ENCODE data around the gene CELF4. TPM values are rescaled to one million over a fixed set of nuclear protein-coding genes. Genes with fewer than 3 reads are reported as not detected.

CELF4 gene
- total RNA-seq, 4 donors from 2014 or later, result 0.32 to 0.81 (median 0.77) TPM

- 24 to 34% methylated on average over 6 to 9 of the region's 9 CpGs for WGBS, 2 donors (ENCODE audit: low coverage in 1 of 2)
- H3K9me3 ChIP-seq, result no peaks in the 10 kb centered on the region
- H3K4me3 ChIP-seq, result no peak overlapping the region
- H3K27ac ChIP-seq, result no peak overlapping the region
- peaks cover 0 to 15% (median 0%) of the 10 kb centered on the region in 3 donors for H3K4me1 ChIP-seq
- H3K27me3 ChIP-seq, result peaks cover 100% of the 10 kb centered on the region
- no peak for TF ChIP-seq POLR2A (IDR thresholded peaks at IDR 0.05)
- no peak for TF ChIP-seq CTCF (IDR thresholded peaks at IDR 0.05)
- no peak for TF ChIP-seq POLR2AphosphoS5 (IDR thresholded peaks at IDR 0.05)
- no peak for TF ChIP-seq EP300 (IDR thresholded peaks at IDR 0.05)
- no peak for ATAC-seq
- H3K36me3 ChIP-seq, result no peaks in the 10 kb centered on the region
Observed at GRCh38 chr18:37258131-37258530, 307.5 kb downstream of the CELF4 start.

DNA sequence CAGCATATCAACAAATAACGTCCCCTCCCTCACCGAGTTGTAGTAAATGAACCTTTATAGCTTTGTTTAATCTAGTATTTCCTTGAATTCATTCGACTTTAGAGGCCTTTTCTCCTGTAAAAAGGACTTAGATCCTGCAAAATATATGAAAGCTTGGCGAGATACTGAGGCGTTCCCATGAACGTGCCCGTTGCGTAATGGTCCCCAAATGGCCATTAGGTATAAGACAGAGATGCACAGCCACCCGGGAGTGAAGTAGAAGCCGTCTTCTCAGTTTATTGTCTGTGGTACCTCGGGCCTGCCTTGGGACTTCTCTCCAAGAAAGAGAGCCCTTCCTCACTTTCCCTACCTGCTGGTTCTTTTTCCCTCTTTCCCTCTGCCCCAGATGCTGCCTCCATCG, 310.6 kb downstream of the CELF4 start:
- no peak for ATAC-seq
- H3K27me3 ChIP-seq, result peaks cover 100% of the 10 kb centered on the region

DNA sequence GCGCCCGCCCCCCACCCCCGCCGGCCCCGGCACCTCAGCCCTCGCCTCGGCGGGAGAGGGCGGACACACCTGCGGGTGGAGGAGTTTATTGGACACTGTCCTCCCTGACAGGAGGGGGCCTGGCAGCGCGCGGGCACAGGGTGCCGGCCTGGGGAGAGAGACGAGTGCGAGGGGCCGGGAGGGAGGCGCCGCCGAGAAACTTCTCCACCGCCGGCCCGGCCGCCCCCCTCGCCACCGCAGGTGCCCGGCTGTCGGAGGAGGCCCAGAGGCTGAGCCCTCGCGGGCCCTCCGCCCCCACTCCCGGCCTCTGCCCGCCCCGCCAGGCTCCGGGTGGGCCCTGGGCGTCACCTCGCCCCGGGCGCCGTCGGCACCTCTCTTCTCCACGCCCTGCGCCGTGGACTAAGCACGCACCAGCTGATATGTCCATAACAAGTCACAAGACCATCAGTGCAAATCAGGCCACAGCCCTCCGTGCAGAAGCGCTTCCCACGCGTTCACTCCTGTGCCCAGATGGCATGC, 311.3 kb downstream of the CELF4 start:
- no peaks in the 10 kb centered on the region for H3K9me3 ChIP-seq
- ATAC-seq, result no peak
- H3K4me3 ChIP-seq, result peak overlapping the region in 1 of 2 donors; percentile 52
- WGBS, 2 donors (ENCODE audit: low coverage in 1 of 2), result no CpG with 5 or more reads among the region's 49 CpGs
- H3K36me3 ChIP-seq, result no peaks in the 10 kb centered on the region
- peaks cover 0 to 15% (median 0%) of the 10 kb centered on the region in 3 donors for H3K4me1 ChIP-seq
- H3K27me3 ChIP-seq, result peaks cover 100% of the 10 kb centered on the region
- no peak overlapping the region for H3K27ac ChIP-seq
- TF ChIP-seq EP300 (IDR thresholded peaks at IDR 0.05) (no peak), CTCF (IDR thresholded peaks at IDR 0.05) (no peak), POLR2AphosphoS5 (IDR thresholded peaks at IDR 0.05) (no peak), POLR2A (IDR thresholded peaks at IDR 0.05) (no peak)

More for the DNA sequence above, 310.6 kb downstream of the CELF4 start:
- H3K4me3 ChIP-seq, result no peak overlapping the region
- WGBS, 2 donors (ENCODE audit: low coverage in 1 of 2), result 80 to 83% methylated on average over 11 of the region's 12 CpGs
- no peaks in the 10 kb centered on the region for H3K9me3 ChIP-seq
- no peaks in the 10 kb centered on the region for H3K36me3 ChIP-seq
- no peak for TF ChIP-seq POLR2AphosphoS5 (IDR thresholded peaks at IDR 0.05)
- TF ChIP-seq CTCF (IDR thresholded peaks at IDR 0.05), result no peak
- TF ChIP-seq EP300 (IDR thresholded peaks at IDR 0.05), result no peak
- TF ChIP-seq POLR2A (IDR thresholded peaks at IDR 0.05), result no peak
- H3K4me1 ChIP-seq, result peaks cover 0 to 15% (median 0%) of the 10 kb centered on the region in 3 donors
- no peak overlapping the region for H3K27ac ChIP-seq

DNA sequence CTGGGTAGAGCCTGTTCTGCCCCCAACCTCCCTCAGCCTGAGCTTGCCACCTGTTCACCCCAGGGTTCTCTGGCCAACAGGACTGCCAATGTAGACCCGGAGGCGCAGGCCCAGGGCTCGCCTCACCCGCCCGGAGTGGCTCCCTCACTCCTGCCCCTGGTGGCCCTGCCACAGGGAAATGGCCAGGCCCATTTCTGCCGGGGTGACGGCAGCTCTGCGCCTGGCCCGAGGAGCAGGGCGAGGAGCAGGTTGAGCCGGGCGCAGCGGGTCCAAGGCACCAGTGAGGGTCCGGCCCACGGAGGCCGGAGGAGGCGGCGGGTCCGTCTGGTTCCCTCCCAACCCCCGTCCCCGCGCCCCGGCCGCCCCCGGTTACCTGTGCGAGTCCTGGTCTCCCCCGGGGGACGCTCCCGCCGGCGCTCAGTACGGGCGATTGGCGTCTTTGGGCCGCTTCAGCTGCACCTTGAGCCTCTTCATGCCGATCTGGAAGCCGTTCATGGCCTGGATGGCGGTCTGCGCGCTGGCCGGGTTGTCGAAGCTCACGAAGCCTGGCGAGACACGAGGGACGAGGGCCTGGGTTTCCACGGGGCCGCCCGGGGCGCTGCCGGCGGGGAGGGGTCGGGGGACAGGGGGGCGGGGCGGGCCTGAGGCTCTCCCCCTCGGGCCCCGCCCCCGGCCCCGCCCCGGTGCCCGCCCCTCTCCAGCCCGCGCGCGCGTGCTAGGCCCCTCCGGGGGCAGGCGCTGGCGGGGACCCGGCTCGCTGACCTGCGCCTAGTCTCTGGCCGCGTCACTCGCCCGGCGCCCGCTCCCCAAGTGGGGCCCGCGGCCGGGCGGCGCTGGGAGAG, 312.0 kb downstream of the CELF4 start:
- no peaks in the 10 kb centered on the region for H3K9me3 ChIP-seq
- H3K36me3 ChIP-seq, result no peaks in the 10 kb centered on the region
- no peak for ATAC-seq
- no peak overlapping the region for H3K27ac ChIP-seq
- H3K4me1 ChIP-seq, result peaks cover 0 to 15% (median 0%) of the 10 kb centered on the region in 3 donors
- no peak for TF ChIP-seq POLR2A (IDR thresholded peaks at IDR 0.05)
- no peak for TF ChIP-seq EP300 (IDR thresholded peaks at IDR 0.05)
- TF ChIP-seq CTCF (IDR thresholded peaks at IDR 0.05), result no peak
- no peak for TF ChIP-seq POLR2AphosphoS5 (IDR thresholded peaks at IDR 0.05)
- WGBS, 2 donors (ENCODE audit: low coverage in 1 of 2), result no CpG with 5 or more reads among the region's 83 CpGs
- peak overlapping the region in 1 of 2 donors; percentile 52 for H3K4me3 ChIP-seq
- H3K27me3 ChIP-seq, result peaks cover 100% of the 10 kb centered on the region
